HG03460 (cell line): ENCODE results near the gene B4GALT5.
"Not testable (repeated sequence)": the region's sequence is repeated elsewhere in the genome, so short reads cannot be mapped to it uniquely, and the experiment has no call there.

Experiments used
- ATAC-seq: cut with Tn5 transposase; IDR thresholded peaks from one replicate; pipeline ENCODE4 v1.9.1; 2021; ENCODE audit not compliant: unreplicated experiment

The B4GALT5 gene

GRCh38 chr20:49612127-49612738, 101.4 kb downstream of the B4GALT5 start:
- ATAC-seq, result no peak

- ATAC-seq, result not testable (repeated sequence)
These were observed 102.0 kb downstream of the B4GALT5 start for GRCh38 chr20:49611539-49612126.

- ATAC-seq, result no peak
These were observed 102.8 kb downstream of the B4GALT5 start for GRCh38 chr20:49610691-49611538.

DNA sequence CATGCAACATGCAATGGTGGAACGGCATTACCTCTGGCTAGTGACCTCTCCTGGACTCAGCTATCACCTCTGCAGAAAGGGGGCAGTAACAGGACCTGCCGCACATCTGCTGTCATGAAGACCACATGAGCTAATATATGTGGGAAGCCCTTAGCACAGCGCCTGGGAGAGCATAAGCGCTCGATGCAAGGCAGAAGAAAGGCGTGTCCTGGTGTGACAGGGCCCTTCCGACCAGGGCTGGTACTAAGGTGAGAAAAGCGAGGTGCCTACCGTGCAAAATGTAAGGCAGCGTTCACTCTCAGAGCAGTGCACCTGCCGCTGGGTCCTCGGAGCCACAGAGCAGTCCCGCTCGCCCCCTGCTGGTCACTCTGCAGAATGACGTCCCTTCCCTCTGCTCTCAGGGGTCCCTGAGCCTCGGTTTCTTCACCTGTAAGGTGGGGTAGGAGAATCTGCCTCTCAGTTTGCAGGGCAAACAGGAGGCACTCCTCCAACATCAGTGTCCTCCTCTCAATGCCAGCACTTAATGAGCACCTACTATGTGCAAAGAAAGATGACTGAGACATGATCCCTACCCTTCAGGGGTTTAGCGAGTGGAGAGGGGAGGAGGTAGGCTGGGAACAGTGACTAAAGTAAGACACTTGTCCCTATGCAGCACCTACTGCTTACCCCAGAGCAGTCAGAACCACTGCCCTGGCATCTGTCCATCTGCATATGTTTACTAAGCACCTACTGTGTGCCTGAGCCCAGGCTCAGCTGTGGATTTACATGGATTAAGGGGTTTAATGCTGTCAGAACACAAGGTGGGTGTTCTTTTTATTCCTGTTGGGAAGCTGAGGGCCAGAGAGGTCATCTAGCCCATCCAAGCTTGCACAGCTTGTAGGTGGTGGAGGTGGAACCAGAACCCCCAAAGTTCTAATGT, 104.7 kb downstream of the B4GALT5 start:
- no peak for ATAC-seq

DNA sequence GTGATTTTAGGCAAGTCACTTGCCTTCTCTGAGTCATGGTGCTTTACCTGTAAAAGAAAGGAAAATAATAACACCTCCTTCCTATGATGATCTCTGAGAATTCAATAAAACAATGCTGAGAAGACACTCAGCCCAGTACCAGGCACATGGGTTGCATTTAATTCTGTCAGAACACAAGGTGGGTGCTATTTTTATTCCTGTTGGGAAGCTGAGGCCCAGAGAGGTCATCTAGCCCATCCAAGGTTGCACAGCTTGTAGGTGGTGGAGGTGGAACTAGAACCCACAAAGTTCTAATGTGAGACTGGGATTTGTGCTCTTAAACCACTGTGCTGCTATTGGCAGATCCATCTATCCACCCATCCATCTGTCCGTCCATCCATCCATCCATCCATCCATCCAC, 106.1 kb downstream of the B4GALT5 start:
- no peak for ATAC-seq

GRCh38 chr20:49603209-49603627, 110.5 kb downstream of the B4GALT5 start:
- ATAC-seq, result no peak

DNA sequence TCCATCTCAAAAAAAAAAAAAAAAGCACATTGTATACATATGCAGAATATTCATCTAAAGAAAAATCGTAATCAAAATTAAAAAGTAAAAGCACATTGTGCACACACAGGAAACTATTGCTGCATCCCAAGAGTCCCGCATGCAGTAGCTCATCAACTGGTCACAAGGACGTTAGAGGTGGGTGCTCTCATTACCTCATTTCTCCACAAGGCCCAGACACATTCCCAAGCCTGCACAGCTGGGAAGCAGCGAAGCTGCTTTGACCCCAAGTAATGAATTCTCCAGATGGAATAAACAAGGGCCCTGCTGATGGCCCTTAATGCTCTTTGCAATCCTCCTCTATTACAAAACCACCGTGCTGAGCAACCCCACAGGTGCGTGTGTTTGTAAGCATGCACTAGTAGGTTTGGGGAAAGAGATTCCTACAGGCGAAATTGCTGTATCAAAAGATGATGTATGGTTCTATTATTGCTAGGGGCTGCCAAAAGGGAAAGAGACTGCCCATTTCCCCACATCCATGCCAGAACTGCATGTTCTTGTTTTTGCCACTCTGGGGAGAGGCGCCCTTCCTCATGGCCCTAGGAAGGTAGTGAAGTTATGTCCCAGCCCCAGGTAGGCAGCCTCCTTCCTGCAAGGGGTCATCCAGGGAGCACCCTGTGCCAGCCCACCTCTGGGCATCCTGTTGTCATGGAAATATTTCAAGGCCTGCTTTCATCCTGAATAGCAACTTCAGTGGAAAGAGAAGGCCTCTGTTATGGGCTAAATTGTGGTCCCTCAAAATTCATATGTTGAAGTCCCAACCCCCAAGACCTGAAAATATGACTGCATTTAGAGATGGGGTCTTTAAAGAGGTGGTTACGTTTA, 111.1 kb downstream of the B4GALT5 start:
- no peak for ATAC-seq

DNA sequence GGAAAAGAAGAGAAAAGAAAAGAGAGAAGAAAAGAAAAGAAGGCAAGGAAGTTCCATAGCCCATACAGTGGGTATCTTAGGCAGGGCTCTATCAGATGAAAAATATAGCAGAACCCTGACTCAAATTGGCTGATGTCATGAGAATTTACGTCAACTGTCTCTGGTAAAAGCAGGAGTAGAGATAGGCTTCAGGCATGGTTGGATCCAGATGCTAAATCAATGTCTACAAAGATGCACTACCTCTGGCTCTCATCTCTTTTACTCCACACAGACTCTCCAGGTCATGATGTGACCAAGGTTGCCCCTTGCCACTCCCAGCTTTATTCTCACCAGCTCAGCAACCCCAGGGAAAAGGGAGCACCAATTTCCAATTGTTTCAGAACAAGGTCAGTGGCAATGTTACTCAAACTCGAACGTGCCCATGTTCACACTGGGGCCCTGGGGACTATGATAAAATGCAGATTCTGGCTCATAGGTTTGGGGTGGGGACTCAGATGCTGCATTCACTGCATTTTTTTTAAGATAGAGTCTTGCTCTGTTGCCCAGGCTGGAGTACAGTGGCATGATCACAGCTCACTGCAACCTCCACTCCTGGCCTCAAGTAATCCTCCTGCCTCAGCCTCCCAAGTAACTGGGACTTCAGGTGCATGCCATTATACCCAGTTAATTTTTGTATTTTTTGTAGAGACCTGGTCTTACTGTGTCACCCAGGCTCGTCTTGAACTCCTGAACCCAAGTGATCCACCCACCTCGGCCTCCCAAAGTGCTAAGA, 112.3 kb downstream of the B4GALT5 start:
- ATAC-seq, result no peak

DNA sequence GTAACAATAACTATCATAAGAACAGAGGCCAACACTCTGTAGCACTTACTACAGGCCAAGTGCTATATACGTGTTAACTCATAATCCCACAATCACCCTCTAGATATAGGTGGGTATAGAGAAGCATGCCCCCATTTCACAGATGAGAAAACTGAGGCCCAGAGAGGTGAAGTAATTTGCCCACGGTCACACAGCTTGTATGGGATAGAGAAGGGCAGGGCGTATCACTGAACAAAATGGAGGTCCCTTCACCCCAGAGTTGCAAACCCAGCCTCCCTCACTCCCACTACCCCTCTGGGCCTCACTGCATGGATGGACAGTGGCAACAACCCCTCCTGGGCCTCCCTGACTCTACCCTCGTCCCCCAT, 113.9 kb downstream of the B4GALT5 start:
- ATAC-seq, result no peak

DNA sequence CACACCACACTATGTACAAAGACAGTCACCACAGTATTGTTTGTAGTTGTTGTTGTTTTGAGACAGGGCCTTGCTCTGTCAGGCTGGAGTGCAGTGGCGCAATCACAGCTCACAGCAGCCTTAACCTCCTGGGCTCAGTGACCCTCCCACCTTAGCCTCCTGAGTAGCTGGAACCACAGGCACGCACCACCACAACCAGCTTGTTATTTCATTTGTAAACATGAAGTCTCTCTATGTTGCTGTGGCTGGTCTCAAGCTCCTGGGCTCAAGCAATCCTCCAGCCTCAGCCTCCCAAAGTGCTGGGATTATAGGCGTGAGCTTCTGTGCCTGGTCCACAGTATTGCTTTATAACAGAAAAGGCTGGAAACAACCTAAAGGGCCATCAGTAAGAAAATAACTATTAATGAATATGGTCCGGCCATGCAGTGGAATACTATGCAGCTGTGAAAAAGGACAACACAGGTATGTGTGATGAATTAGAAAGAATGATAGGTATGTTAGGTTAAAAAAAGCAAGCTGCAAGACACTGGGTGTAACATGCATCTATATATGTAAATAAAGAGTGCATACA, 115.8 kb downstream of the B4GALT5 start:
- no peak for ATAC-seq

DNA sequence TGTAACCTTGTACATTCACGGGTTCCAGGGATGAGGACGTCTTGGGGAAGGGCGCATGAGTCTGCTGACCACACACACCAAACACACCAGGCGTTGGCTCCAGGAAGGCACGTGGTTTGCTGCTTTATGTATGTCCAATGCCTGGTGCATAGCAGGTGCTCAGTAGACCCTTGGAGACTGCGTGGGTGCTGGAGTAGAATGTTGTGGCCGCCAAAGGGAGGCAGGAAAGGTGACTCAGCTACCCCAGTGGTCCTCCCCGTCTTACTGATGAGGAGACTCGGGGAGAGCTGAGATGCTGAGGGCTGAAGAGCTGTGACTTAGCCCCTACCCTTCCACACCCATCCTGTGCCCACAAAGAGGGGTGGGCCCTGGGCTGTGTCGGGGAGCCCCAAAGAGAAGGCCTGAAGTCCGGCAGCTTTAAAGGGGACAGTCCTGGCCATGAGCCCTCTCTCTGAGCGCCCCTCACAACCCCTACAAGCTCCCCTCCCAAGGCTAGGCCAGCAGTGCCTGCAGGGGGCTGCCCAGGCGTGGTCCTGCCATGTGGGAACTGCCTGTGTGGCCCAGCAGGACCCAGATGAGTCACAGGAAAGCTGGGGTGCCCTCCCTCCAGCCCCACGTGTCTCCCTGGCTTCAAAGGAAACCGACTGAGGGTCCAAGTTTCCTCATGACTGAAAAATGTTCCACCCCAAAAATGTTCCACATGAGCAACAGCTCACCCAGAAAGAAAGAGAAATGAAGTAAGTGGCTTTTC, 117.7 kb downstream of the B4GALT5 start:
- ATAC-seq, result no peak

DNA sequence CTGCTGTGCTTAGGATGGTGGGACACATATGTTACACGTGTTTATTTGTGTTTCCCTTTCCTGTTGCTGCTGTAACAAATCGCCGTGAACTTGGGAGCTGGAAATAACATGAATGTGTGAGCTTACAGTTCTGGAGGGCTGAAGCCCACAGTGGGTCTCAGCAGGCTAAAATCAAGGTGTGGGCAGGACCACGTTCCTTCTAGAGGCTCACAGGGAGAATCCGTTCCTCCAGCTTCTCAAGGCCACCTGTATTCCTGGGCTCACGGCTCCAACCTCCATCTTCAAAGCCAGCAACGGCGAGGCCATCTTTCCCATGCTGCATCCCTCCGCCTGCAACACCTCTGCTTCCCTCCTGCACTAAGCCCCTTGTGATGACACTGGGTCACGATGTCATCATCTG, 118.3 kb downstream of the B4GALT5 start:
- no peak for ATAC-seq

DNA sequence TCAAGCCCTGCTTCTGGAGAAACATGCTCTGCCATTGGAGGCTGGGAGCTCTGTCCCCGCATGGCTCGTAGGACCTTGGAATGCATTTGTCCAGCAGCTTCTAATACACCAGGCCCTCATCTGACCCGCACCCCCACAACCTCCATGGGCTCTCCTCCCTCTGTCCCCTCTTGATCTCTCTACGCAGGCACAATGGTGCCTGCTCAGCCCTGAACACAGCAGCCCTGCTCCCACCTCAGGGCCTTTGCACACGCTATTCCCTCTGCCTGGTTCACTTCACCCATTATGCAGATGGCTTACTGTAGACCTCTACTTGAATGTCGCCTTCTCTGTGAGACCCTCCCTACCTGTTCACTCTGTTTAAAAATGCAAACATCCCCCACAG, 118.8 kb downstream of the B4GALT5 start:
- ATAC-seq, result no peak

DNA sequence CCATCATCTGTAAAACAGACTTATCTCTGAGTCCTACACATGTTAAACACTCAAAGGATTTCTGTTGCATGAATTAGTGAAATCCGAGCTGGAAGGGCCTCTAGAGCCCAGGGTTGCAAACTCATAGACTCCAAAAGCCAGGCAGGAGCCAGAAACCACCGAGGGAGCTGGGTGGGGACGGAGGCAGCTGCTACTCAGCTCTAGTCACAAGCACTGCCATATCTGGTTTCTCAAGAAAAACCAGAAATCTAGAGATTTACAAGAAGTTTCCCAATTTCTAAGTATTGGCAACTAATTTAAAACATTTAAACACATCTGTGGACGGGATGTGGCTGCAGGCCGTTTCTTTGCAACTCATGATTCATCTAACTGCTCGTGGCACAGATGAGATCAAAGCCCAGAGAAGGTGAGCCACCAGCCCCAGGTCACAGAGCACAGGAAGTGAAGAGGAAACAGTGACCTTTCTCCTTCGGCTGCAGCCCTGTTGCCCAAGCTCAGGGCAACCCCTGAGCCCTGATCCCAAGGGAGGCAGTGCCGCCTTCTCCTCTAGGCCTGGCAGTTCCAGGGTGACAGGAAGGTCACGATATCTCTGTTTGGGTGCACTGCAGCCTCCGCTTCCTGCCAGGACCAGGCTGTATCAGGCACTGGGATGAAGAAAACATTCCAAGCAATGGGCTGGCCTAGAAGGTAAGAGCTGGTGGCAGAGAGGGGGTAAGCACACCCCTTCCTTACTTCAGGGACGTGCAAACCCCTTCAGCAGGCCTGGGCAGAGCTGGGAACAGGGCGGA, 119.3 kb downstream of the B4GALT5 start:
- ATAC-seq, result no peak

- no peak for ATAC-seq
These were observed 120.1 kb downstream of the B4GALT5 start for GRCh38 chr20:49593466-49594142.

GRCh38 chr20:49592120-49592519, 121.6 kb downstream of the B4GALT5 start:
- ATAC-seq, result no peak

- no peak for ATAC-seq
These were observed 122.3 kb downstream of the B4GALT5 start for GRCh38 chr20:49591217-49591865.
